Endometrial microvascular endothelial cells (primary cell): ENCODE data around the gene PDCD4. TPM values are rescaled to one million over a fixed set of nuclear protein-coding genes. Genes with fewer than 3 reads are reported as not detected.

Source experiments
- in situ Hi-C: cut with HindIII; loops from 2 replicates; pipeline ENCODE4 v1.10.0; 2017; ENCODE audit warnings: low sequenced_read_pairs, low pct_unique_long_range_greater_than_20kb; ENCODE audit errors: inconsistent ontology term
- total RNA-seq: library from RNA; depleted of rRNA; stranded (reverse); fragments of >200 nt; gene quantifications from one replicate; pipeline ENCODE4 v1.2.3, GENCODE V29; 2015; ENCODE audit errors: inconsistent ontology term

PDCD4 gene
- total RNA-seq, 1 donor from 2014 or later = 18.7 TPM

DNA sequence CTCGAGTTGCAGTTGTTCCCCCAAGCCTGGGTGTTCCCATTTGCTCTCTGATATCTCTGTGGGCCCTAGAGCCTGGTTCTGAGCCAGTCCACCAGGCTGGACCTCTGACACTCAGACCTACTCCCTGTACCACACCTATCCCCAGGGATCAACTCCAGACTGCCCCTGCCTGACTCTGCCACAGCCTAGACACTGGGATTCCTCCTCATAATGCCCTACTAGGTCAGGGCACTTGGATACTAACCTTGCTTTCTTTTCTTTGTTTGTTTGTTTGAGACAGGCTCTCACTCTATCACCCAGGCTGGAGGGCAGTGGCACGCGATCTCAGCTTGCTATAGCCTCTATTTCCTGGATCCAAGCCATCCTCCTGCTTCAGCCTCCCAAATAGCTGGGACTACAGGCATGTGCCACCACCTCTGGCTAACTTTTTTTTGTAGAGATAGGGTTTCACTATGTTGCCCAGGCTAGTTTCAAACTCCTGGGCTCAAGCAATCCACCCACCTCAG is 30.8 kb upstream of the PDCD4 start:
- in situ Hi-C loops = no loop called here

GRCh38 chr10:110841767-110842267 is 29.9 kb upstream of the PDCD4 start:
- in situ Hi-C loops = no loop called here

- in situ Hi-C loops = no loop called here
These were observed 29.3 kb upstream of the PDCD4 start for GRCh38 chr10:110842326-110842904.

DNA sequence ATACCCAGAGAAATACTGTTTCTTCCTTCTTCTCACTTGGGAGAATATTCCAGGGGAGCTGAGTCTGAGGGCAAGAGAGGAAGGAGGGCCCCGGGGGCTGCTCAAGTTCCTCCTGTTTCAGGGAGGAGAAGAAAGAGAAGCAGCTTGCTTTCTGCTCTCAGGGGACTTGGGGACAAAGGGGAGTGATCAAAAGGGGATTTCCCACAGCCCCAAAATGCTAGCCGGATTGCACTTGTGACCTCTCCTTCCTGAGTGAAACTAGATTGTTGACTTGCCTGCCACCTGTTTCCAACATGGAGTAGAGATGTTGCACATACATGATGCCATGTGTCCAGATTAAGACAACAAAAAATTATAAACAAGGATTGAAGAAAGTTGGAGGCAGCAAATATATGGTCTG is 28.7 kb upstream of the PDCD4 start:
- in situ Hi-C loops = no loop called here

- in situ Hi-C loops = no loop called here
These were observed 27.7 kb upstream of the PDCD4 start for GRCh38 chr10:110843796-110844616.

- in situ Hi-C loops = no loop called here
These were observed 27.2 kb upstream of the PDCD4 start for GRCh38 chr10:110844617-110844881.

GRCh38 chr10:110845192-110845755 is 26.5 kb upstream of the PDCD4 start:
- in situ Hi-C loops = no loop called here

DNA sequence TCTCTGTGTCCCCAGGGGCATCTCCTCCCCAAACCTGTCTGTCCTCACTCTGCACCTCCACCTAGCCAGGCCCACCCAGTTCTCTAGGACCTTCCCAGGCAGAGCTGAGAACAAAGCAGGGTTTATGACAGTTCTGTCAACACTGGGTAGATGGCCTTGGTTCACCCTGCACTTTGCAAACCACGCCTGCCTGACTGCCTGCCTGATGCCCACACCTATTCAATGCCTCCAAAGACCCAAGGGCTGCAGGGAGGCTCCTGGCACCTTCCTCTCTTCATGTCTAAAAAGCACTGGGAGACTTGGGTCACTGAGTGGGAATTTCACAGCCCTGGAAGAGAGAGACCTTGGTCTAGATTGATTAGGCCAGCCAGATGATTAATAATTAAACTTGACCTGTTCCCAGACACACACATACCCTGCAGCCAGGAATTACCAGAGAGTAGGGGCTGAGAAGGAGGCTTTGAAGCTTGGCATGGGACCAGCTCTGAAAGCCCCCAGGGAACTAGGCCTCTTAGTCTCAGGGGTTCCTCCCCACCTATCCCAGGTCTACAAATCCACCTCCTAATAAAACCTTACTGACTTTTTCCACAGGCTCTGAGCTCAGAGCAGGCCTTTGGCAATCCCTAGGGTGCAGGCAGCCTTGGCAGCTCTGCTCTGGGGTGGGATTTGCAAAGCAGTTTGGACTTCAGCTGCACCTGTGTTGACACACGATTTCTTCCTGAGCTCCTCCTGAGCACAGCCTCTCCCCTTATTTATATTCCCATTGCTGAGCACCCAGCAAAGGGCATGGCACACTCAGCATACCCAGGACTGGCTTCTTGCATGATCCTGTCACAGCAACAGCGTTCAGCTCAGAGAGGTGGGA is 25.7 kb upstream of the PDCD4 start:
- in situ Hi-C loops = no loop called here

DNA sequence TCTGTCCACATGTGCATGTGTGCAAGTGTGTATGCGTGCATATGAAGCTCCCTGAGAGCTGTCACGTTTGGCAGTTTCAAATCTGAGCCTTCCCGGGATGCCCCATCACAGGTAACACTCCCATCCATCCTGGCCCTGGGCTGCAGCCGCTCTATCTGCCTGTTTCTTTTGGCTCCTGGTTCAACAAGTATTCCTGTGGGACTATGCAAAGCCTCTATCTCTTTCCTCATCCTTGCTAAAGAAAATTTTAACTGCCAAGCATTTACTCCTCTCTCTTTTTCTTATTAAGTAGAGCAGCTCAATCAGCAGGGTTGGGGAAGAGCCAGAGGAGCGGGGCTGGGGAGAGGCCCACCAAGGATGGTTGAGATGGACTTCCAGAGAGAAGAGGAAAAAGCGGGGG is 24.4 kb upstream of the PDCD4 start:
- in situ Hi-C loops = no loop called here

DNA sequence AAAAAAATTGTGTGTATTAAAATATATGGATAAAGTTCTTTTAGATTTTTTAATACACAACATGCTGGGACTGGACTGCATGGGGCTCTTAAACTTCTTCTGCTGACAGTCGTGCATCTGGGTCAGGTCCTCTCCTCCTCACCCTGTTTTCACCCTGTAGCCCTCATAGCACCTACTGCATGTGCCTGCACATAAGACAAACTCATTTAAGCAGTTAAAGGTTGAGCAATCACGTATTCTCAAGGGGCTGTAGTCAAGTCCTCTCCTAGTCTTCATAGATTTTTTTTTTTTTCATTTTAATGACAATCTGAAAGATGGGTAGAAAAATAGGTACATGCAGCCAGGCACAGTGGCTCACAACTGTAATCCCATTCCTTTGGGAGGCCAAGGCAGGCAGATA is 23.6 kb upstream of the PDCD4 start:
- in situ Hi-C loops = no loop called here

DNA sequence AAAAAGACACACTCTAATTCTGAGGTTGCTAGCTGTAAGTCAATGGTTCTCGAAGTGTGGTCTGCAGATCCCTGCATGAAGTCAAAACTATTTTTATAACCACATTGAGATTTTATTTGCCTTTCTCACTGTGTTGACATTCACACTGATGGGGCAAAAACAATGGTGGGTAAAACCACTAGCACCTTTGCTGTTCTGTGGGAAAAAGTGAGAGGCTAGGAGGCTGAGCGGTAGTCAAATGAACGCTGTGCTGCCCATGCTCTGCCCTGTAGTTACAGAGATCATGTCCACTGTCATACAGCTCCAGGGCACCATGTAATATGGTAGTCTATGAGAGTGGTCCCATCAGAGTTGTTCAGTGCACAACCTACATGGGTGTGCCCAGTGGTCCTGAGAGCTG is 21.6 kb upstream of the PDCD4 start:
- in situ Hi-C loops = loop anchor here (25.0 kb wide), 1 partner anchor 113 kb away; no protein-coding TSS in a partner anchor

DNA sequence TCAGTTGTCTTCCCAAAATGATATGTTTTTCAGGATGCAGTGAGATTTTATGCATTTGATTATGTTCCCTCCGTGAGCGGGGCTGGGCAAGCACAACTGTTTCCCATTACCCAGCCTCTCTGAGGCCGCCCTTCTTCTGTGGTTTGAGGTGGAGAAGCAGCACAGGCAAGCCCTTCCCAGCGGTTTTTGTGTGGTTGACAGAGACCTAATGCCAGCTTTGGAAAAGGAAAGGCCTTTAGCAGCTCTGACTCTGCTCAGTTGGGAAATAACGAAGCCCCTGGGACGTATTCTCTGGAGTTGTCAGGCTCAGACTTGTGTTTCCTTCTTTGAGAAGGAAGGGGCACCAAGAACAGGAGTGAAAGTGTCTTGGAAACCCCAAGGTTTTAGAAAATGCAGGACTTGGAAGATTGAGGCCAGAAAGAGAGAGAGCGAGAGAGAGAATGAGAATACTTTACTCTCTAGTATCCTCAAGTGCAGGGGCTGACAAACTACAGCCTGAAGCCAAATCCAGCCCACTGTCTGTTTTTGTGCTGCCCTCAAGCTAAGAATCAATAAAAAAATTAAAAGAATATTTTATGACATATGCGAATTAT is 20.6 kb upstream of the PDCD4 start:
- in situ Hi-C loops = loop anchor here (25.0 kb wide), 1 partner anchor 114 kb away; no protein-coding TSS in a partner anchor

DNA sequence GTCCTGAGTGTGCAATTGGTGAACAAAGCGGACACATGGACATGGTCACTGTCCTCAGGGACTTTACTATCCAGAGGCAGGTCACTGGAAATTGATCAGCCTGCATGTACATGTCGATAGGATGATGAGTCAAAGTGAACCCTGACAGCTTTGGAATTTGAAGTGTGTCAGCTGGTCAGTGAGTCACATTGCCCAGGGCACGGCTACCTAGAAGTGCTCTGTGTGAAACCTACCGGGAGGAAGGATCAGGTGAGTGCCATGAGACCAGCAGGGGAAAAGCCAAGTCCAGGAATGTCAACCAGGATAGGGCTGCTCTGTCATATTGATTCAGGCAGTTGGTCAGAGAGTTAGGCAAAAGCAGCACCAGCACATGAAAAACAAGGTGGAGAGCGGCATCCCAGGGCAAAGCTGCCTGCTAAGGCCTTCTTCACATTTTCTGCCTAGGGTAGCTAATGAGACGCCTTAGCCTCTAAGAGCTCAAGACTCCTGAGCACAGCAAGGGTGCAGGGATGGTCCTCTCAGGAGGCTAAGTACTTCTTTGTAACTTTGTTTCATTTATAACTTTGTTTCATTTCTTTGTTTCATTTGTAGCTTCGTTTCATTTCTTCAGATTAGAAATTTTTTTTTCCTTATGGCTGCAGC is 19.4 kb upstream of the PDCD4 start:
- in situ Hi-C loops = loop anchor here (25.0 kb wide), 1 partner anchor 115 kb away; no protein-coding TSS in a partner anchor

DNA sequence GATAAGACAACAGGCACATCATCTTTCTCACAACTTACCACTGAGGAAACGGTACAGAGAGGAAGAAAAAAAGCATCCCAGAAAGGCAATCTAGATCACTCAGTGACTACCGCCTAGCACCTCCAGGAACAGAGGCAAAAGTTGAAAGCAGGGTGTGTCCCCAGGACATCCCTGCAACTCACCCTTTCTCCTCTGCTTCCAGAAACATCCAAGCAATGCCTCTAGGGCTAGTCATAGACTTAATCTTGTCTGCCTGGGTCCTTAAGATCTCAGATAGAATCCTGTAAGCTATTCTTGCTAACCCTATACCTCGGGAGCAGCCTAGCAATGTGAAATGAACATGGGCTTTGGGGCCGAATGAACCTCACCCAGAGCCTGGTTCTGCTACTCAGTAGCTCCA is 18.8 kb upstream of the PDCD4 start:
- in situ Hi-C loops = loop anchor here (25.0 kb wide), 1 partner anchor 116 kb away; no protein-coding TSS in a partner anchor

- in situ Hi-C loops = loop anchor here (25.0 kb wide), 1 partner anchor 117 kb away; no protein-coding TSS in a partner anchor
These were observed 17.7 kb upstream of the PDCD4 start for GRCh38 chr10:110853921-110854605.

GRCh38 chr10:110857265-110858171 is 14.2 kb upstream of the PDCD4 start:
- in situ Hi-C loops = loop anchor here (25.0 kb wide), 1 partner anchor 120 kb away; no protein-coding TSS in a partner anchor
